Caki2 (cell line): ENCODE results near the gene LRRC43. TPM values are rescaled to one million over a fixed set of nuclear protein-coding genes. Genes with fewer than 3 reads are reported as not detected.

Experiments used
- DNase-seq: peaks from one replicate; pipeline ENCODE4 v3.0.0-alpha.2; 2015; ENCODE audit warnings: low read depth
- in situ Hi-C: cut with HindIII; loops from 2 replicates; pipeline ENCODE4 v1.10.0; 2016; ENCODE audit warnings: low sequenced_read_pairs, low pct_unique_long_range_greater_than_20kb, mixed read lengths
- total RNA-seq: library from RNA; depleted of rRNA; stranded (reverse); fragments of >200 nt; shearing (Covaris generic); gene quantifications from 2 replicates; pipeline ENCODE4 v1.2.3, GENCODE V29; 2014; ENCODE audit warnings: low replicate concordance

Gene LRRC43
- total RNA-seq, 1 experiment from 2014 or later, result not detected

DNA sequence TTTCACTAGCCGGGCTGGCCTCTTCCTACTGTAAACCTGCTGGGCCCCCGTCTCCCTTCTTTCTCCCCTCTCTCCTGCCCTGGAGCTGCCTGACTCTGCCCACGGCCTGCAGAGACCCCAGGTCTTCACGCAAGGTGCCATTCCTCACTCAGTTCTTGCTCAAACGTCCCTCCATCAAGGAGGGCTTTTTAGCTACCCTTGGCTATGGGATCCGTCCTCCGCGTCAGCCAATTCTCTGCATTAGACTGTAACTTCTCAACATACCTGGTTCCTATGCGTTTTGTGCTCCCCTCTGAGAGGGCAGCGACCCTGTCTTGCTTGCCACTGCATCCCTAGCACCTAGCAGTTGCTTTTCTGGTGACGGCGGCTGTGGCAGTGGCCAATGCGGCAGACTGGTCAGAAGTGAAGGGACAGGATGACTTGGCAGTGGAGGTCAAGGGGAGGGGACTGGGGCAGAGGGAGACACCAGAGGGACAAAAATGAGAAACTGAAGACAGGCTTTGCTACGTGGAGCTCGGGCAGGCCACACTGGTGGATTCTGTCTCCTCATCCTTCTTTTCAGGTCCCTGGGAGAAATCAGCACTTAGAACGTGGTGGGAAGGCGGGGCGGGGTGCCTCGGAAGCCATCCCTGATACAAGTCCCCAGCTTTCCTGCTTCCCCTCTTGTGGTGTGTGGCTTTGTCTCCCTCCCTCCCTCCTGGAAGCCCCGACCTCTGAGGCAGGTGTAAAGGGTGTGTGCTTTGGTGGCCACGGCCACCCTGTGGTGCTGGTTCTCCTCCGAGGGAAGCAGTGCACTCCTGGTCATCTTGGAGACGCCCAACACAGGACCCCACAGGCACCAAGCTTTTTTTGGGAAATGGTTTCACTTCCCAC lies 22.4 kb downstream of the LRRC43 start:
- in situ Hi-C loops, result no loop called here
- DNase-seq, result no peak

DNA sequence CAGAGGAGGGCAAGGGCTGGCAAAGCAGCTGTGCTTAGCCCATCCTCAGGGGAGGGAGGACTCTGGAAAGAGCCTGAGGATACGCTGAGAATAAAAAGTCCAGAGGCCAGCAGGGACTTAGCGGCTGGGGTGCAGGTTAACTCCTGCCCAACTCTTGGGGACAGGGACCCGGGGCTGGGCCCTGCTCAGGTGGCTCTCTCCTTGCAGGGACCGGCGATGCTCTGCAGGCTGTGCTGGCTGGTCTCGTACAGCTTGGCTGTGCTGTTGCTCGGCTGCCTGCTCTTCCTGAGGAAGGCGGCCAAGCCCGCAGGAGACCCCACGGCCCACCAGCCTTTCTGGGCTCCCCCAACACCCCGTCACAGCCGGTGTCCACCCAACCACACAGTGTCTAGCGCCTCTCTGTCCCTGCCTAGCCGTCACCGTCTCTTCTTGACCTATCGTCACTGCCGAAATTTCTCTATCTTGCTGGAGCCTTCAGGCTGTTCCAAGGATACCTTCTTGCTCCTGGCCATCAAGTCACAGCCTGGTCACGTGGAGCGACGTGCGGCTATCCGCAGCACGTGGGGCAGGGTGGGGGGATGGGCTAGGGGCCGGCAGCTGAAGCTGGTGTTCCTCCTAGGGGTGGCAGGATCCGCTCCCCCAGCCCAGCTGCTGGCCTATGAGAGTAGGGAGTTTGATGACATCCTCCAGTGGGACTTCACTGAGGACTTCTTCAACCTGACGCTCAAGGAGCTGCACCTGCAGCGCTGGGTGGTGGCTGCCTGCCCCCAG lies 23.4 kb downstream of the LRRC43 start:
- DNase-seq, result no peak
- in situ Hi-C loops, result no loop called here

DNA sequence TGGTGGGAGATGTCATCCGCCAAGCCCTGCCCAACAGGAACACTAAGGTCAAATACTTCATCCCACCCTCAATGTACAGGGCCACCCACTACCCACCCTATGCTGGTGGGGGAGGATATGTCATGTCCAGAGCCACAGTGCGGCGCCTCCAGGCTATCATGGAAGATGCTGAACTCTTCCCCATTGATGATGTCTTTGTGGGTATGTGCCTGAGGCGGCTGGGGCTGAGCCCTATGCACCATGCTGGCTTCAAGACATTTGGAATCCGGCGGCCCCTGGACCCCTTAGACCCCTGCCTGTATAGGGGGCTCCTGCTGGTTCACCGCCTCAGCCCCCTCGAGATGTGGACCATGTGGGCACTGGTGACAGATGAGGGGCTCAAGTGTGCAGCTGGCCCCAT lies 24.1 kb downstream of the LRRC43 start:
- DNase-seq, result no peak
- in situ Hi-C loops, result no loop called here

DNA sequence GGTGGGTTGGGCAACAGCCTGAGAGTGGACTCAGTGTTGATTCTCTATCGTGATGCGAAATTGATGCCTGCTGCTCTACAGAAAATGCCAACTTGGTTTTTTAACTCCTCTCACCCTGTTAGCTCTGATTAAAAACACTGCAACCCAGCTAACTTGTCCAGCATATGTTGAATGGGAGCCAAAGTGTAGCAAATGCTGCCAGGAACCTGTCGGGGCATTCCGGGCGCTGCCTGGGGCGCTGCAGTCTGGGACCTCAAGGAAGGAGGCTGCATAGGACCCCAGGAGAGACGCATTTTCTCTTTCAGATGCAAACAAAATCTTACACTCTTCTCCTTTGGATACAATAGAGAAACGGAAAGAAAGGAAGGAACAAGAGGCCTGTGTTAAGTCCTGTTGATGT lies 24.5 kb downstream of the LRRC43 start:
- in situ Hi-C loops, result no loop called here
- no peak for DNase-seq

DNA sequence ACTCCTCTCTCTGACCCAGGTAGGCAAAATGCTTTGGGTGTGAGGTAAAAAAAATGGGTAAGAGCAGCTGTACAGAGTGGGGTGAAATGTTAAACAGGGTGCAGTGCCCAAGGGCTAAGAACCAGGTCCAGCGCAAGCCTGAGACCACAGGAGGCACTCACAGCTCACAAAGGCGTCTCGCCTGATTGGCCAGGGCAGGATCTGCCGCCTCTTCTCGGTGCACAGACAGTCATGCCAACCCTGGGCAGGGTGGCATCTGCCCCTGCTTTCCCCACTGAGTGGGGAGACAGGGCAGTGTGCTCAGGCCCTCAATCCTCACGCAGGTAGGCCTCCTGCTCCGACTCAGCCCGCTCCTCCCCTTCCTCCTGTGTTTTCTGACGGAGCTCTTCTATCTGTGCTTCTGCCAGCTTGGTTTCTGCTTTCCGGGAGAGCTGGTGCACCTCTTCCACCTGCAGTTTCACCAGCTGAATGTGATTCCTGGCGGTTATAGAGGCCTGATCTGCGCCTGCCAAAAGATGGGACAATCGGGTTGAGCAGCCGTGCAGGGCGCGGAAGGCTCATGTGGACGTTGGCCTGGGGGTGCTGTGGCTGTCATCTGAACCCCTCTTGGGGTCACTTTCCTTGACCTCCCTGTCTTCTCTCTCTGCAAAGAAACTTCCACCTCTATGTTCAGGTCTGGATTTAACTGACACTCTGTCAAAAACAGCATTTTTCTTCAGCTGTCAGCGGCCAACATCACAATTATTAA lies 25.3 kb downstream of the LRRC43 start:
- no peak for DNase-seq
- in situ Hi-C loops, result no loop called here

DNA sequence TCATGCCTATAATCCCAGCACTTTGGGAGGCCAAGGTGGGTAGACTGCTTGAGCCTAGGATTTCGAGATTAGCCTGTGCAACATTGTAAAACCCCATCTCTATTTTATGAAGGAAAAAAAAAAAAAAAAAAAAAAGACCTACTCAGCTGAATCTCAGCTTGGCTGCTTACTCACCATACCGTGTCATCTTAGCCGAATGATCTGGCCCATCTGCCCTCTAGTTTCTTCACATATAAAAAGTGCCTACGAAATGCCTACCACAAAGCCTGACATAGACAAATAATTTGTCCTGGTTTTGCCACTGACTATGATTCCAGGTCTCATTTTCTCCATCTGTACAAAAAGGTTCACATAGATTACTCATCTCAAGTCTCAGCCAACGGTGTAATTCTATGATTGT lies 32.8 kb downstream of the LRRC43 start:
- in situ Hi-C loops, result no loop called here
- DNase-seq, result no peak

DNA sequence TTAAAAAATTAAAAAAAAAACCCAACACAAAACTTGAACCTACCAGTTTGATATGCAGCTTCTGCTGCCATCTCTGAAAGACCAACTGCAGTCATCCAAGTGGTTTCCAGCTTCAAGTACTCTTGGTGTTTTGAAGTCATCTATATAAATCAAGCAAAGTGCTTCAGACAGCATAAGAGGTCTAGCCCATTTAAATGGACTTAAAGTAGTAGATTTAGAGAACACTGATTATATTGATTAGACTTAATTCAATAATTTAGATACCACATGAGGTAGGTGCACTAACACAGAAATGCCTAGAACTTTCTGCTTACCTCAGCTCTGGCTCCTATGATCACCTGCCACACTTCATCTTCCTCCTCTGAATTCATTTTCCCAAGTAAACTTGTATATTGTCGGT lies 33.5 kb downstream of the LRRC43 start:
- no peak for DNase-seq
- in situ Hi-C loops, result no loop called here

DNA sequence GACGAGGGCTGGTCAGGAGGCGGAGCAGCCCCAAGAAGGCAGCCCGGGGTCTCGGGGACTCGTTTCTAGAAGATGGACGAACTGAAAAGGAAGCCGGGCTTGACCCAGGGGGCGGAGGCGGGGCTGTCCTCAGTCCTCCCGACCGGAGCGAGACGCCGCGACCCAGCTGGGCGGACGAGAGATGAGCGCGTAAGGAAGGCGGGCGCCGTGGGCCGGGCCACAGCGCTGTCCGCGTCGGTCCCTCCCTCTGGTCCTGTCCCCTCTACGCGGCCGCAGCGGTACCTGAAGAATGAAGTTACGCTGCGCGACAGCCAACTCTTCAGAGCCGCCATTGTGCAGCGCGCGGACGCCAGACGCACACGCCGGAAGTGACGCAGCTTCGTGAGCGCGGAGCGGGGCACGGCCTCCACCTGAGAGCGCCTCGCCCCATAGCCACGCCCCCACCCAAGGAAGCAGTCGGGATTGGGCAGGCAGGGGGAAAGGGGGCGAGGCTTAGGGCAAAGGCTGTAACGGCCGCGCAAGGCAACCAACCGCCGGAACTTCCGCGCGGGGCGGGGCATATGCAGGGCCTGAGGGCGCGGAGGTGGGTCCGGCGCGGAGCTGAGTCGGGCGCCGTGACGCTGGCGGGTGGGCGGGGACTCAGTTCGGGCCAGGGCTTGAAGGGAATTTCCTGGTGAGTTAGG lies 42.9 kb downstream of the LRRC43 start, which contains the start of gene DIABLO:
Gene DIABLO, minus strand, starts transcription at position 370 of the 683 bp plus-strand sequence. Its CDS starts 38 bp downstream, at position 332.
- in situ Hi-C loops, result no loop called here
- peak; percentile 99 for DNase-seq

DNA sequence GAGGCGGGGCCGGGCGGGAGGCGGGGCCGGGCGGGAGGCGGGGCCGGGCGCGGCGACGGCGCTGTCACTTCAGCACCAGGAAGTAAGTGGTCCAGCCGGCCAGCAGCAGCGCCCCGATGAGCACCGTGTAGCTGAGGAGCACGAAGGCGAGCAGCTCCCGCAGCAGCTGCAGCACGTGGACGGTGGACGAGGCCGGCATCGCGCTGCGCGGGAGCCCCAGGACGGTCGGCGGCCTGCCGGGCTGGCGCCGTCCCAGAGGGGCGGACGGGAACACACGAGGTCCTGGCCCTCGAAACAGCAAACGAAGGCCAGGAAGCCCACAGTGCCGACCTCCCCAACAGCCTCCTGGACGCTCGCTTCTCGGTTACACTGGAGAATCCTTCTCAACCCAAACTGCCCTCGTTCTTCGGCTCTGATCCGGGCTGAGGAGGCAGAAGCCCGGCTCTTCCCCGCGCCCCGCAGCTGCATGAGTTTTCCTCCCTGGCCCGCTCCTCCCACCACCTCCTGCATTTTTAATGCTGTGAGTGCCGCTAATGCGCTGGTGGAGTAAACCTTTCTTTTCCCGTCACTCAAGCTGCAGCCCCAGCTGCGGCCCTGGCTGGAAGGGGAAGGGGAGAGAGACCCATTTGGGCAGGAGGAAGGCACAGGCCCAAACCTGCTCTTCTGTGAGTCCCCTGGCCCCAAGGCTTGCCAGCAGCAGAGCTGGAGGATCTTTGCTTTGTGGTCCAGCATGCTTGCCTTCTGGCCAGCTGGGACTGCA lies 43.6 kb downstream of the LRRC43 start:
- in situ Hi-C loops, result no loop called here

DNA sequence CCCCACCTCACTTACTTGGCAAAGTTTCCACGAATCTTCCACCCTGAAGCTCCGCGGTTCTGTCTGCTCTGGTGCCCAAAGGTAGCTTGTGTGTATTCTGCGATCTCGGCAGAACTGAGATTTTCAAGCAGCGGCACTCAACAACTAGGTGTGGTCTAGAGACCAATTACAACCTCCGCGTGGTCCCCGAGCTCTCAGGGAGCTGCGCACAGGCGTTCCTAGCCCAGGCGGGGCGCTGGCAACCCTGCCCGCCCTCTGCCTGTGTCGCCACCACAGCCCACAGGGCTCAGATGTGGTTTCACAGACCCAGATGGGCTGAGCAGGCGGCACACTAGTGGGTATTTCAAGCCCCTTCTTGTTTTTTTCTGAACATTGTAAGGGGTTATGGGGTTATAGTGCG lies 44.4 kb downstream of the LRRC43 start:
- no peak for DNase-seq
- in situ Hi-C loops, result no loop called here

More for the DNA sequence above, 43.6 kb downstream of the LRRC43 start:
- DNase-seq, result no peak

DNA sequence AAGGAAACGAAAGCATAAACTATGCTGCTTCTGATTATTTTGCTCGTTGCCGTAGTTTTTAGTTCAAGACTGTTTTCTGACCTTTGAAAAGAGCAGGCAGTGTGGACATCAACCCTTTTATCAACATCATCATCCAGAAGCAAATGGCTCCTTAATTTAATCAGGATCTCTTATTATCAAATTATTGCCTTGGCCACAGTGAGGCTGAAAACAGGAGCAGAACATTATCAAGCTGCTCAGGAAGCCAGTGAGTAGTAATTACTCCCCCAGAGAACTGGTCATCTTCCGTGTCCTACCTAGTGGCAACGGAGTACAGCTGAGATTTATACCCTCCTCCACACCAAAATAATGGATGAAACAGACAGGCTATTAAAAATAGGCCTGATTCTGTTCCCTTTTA lies 45.2 kb downstream of the LRRC43 start:
- DNase-seq, result no peak
- in situ Hi-C loops, result no loop called here

DNA sequence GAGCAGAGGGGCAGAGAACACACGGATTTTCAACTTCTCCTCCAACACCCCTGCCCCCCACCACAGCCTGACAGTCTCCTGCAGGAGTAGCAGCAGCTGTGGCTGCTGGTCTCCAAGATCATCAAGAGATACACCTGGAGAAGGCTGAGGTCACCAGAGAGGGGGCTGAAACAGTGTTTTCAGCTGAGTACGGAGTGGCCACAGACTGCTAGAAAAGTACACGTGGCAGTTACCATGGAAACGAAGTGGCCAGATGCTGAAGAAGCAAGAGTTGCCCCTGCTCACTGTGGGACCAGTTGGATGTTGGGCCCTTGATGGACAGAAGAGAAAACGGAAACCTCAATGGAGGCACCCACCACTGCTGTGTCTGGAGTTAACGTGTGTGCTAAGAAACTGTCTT lies 47.9 kb downstream of the LRRC43 start:
- in situ Hi-C loops, result no loop called here

DNA sequence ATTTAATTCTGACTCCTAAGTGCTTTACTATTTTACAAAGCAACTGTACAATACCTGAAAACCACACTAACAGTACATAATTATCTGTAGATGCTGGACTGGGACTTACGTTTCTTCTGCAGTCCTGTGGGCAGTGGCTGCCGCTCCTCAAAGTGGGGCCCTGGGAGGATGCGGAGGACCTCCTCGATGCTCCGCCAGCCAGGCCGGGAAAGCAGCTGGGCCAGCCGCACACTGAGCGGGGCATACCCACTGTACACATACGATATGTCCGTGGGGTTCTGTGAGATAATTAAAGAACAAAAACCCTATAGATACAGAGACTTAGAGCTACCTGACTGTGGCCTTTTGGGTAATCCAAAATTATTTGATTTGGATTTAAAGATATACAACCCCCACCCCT lies 49.8 kb downstream of the LRRC43 start:
- in situ Hi-C loops, result no loop called here
- DNase-seq, result no peak

More for the DNA sequence above, 47.9 kb downstream of the LRRC43 start:
- DNase-seq, result no peak

DNA sequence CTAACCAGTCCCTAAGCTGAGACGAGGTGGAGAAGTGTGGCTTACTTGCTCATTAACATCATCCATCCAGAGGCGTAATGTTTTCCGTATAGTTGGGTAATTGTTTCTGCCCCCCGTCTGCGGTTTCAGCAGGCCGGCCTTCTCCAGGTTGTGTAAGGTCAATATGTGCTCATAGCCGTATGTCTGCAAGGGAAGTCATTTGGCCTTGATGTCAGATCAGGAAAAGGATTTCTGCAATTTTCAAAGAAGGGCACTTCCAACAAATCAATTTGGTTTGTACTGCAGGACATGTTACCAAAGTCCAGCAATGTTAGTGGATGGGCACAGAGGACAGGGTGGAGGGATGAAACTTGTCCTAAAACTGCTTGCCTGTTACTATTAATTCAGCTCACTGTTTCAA lies 52.8 kb downstream of the LRRC43 start:
- no peak for DNase-seq

DNA sequence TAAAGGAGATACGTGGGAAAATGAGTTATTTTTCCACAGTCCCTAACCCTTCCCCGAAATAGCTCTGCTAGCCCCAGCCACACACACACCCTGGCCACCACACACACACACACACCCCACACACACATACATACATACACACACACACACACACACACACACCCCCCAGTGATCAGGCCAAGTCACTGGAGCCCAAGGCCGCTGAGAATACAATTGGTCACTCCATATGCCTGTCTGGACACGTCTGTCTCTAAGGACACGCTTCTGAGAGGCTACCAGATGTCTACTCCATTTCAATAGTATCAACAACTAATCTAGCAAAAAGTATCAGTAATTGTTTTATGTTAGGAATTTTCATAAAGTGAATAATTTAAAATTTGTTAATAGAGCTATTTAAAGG lies 55.9 kb downstream of the LRRC43 start:
- DNase-seq, result no peak
- in situ Hi-C loops, result no loop called here

More for the DNA sequence above, 52.8 kb downstream of the LRRC43 start:
- in situ Hi-C loops, result no loop called here

DNA sequence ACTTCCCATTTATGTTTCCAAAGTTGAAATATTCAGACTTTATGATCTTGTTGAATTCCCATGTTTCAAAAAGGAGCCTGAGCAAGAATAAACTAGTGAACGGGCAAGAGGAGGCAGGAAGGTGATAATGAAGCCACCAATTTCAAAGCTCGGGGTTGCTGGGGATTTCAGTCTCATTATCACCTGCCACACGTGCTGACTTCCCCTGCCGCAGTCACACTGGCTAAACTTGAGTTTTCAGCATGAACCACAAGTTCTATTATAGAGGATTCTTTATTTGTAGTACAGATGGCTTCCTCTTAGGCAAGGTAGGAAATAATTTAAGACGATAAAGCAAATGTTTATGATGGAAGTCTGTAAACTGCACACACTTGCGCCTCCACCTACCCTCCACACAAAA lies 61.0 kb downstream of the LRRC43 start:
- in situ Hi-C loops, result no loop called here
- DNase-seq, result no peak

DNA sequence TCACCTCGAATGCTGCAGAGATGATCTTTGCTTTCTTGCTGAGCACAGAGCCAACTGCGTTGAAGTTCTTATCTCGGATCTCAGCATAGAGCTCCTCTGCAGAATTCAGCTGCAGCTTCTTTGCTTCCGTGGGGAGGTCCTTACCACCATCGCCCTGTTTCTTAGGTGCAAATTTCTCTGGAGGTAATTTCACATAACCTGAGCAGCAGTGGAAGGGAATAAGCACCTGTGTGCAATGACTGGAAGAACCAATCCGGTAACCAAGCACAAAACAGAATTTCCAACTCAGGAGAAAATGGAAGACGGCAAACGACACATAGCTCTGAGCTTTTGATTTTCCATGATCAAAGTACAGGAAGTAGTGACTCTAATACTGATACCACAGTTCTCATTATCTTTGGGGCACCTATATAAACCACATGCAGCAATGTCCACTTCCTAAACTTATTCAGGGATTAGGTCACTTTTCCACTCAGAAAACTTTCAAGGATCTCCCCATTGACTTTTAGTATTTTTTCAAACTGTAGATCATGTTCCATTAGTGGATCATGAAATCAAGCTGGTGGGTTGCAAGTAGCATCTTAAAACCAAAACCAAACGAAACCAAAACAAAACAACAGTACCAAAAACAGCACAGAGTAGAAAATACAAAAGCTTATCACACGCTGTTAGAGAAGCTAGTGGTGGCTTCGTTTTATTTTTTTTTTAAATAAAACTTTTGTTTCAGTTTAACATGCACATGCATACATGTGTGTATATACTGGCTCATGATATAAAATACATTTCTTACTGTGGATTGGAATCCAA lies 61.8 kb downstream of the LRRC43 start:
- in situ Hi-C loops, result no loop called here
- no peak for DNase-seq
